Left lung (tissue), 10 donors: ENCODE measurements around the gene TMEM204. TPM values are rescaled to one million over a fixed set of nuclear protein-coding genes. Genes with fewer than 3 reads are reported as not detected.

Source experiments
- ATAC-seq: fragments of 200-7000 bp; cut with Tn5 transposase; one replicate; pipeline ENCODE4 v1.9.1; 2020; ENCODE audit warnings: moderate library complexity
- DNase-seq, 4 donors: peaks; one replicate each; pipeline ENCODE4 v3.0.0-alpha.2; 2013 to 2020
- H3K27ac ChIP-seq, 2 donors: fragments of 200-600 bp; sonication (generic) in 1 of 2; one replicate each; pipeline versions ENCODE4 v1.5.0 to v1.8.0; 2020 to 2021
- H3K27me3 ChIP-seq, 2 donors: fragments of 200-600 bp; sonication (generic) in 1 of 2; one replicate each; pipeline versions ENCODE4 v1.5.0 to v1.8.0; 2020 to 2021
- H3K36me3 ChIP-seq, 2 donors: fragments of 200-600 bp; sonication (generic) in 1 of 2; one replicate each; pipeline versions ENCODE4 v1.5.0 to v1.8.0; 2020 to 2021
- H3K4me1 ChIP-seq, 2 donors: fragments of 200-600 bp; one replicate each; pipeline ENCODE4 v1.8.0; 2021
- H3K4me3 ChIP-seq, 2 donors: fragments of 200-600 bp; sonication (generic) in 1 of 2; one replicate each; pipeline versions ENCODE4 v1.5.0 to v1.8.0; 2020 to 2021; ENCODE audit warnings: mild to moderate bottlenecking in 1 of 2
- H3K9me3 ChIP-seq, 2 donors: fragments of 200-600 bp; sonication (generic) in 1 of 2; one replicate each; pipeline versions ENCODE4 v1.5.0 to v1.8.0; 2020 to 2021
- intact Hi-C, 2 donors: fragments of 100-400 bp; cut with DNase I; formaldehyde crosslinking; loops; one replicate each; pipeline versions ENCODE4 v1.11.2 to v1.14.2; 2022
- polyA plus RNA-seq, 6 donors: library from polyadenylated mRNA; unstranded; fragments of 120-200 nt; gene quantifications; one replicate each; pipeline ENCODE4 v1.2.1, GENCODE V29; 2013; ENCODE audit not compliant: insufficient read length in 6 of 6
- total RNA-seq, 2 donors: library from RNA; stranded (reverse); fragmentation: NEBNext Ultra II Directional; extraction: Animal tissue kit (Norgen Biotek cat#: 25700); gene quantifications; one replicate each; pipeline ENCODE4 v1.2.1, GENCODE V29; 2021
- TF ChIP-seq, protein P1 (sequence below), 2 donors: fragments of 200-600 bp; sonication (generic) in 1 of 2; IDR thresholded peaks; one replicate each; pipeline versions ENCODE4 v1.5.0 to v1.8.0; 2021; ENCODE audit warnings: antibody characterized with exemption in 2 of 2
- donor health status: DM: no; HTN: yes; CAD: no.
- donor health status: DM: no; HTN: no; CAD: no.

TMEM204 gene
- total and polyA plus RNA-seq, 8 donors: 15.4 to 28.7 (median 19.8) TPM

DNA sequence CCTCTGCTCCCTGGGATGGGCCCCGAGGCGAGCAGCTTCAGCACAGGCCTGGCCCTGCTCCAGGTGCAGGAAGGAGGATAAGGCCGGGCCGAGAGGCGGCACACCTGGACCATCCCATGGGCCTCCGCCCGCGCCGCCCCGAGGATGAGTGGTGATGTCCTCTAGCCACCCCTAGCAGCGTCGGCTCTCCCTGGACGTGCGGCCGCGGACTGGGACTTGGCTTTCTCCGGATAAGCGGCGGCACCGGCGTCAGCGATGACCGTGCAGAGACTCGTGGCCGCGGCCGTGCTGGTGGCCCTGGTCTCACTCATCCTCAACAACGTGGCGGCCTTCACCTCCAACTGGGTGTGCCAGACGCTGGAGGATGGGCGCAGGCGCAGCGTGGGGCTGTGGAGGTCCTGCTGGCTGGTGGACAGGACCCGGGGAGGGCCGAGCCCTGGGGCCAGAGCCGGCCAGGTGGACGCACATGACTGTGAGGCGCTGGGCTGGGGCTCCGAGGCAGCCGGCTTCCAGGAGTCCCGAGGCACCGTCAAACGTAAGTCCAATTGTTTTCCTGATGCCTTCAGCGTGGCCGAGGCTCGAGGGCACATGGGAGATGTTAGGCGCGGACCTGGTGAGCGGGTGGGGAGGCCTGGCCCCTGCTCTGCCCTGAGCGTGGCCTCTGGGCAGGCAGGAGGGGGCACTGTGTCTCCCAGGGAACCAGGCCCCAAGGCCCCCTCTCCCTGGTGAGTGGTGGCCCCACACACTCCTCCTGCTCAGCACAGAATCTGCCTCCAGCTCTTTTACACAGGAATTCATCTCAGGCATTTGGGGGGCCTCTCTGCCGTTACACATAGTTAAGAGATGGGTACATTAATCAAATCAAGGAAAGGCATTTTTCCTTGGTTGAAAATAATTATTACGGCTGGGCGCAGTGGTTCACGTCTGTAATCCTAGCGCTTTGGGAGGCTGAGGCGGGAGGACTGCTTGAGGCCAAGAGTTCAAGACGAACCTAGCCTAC is 855 bp downstream of the TMEM204 start:
- intact Hi-C loops: no loop called here
- H3K27ac ChIP-seq: peak overlapping the region; percentile 82
- peaks cover 17 to 53% of the 10 kb centered on the region in 2 donors for H3K4me1 ChIP-seq
- peak; percentile 2 for ATAC-seq
- H3K4me3 ChIP-seq: peak overlapping the region; percentile 51 to 54
- peaks cover 0 to 33% of the 10 kb centered on the region in 2 donors for H3K36me3 ChIP-seq
- DNase-seq: peak in 1 of 4 donors; percentile 80
- H3K27me3 ChIP-seq: peaks cover 0 to 20% of the 10 kb centered on the region in 2 donors
- H3K9me3 ChIP-seq: no peaks in the 10 kb centered on the region
- TF ChIP-seq, protein P1, sequence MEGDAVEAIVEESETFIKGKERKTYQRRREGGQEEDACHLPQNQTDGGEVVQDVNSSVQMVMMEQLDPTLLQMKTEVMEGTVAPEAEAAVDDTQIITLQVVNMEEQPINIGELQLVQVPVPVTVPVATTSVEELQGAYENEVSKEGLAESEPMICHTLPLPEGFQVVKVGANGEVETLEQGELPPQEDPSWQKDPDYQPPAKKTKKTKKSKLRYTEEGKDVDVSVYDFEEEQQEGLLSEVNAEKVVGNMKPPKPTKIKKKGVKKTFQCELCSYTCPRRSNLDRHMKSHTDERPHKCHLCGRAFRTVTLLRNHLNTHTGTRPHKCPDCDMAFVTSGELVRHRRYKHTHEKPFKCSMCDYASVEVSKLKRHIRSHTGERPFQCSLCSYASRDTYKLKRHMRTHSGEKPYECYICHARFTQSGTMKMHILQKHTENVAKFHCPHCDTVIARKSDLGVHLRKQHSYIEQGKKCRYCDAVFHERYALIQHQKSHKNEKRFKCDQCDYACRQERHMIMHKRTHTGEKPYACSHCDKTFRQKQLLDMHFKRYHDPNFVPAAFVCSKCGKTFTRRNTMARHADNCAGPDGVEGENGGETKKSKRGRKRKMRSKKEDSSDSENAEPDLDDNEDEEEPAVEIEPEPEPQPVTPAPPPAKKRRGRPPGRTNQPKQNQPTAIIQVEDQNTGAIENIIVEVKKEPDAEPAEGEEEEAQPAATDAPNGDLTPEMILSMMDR (IDR thresholded peaks at IDR 0.05): no peak

DNA sequence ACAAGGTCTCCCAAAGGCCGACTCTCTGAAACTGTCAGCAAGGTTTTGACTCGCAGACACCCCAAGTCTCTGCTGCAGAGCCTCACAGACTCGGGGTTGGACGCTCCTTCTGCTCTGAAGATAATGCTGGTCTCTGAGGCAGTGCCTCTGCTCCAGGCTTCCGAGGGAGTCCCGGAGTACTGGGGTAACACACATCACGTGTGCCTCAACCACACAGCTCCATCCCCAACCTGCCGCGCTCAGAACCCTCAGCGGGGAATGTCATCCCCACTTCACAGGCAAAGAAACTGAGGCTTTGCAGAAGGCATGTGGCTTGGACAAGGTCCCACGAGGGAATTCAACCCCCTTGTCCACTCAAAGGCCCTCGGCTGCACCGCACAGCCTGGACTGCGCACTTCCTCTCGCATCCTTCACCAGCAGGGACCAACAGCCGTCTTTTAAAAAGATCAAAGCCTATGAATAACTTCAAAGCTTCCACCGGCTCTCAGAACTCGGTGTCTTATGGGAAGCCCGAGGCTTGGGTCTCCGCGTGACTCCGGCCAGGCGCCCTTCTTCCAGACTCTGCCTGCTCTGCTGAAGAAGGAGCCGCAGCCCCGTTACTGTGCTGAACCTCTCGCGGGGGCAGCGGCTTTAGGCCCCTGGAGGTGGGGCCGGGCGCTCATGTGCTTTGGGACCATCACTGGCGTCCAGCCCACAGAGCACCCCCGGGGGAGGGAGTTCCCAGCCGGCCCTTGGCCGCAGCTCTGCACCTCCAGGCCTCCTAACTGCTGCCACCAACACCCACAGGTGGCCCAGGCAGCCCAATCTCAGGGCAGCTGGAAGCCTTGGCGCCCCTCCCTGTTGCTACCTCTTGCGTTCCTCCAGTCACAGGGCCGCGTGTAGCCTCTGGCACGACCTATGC is 2.2 kb downstream of the TMEM204 start:
- Histone ChIP-seq H3K4me3 (peak overlapping the region; percentile 51 to 54), H3K27me3 (peaks cover 0 to 20% of the 10 kb centered on the region in 2 donors), H3K36me3 (peaks cover 0 to 47% of the 10 kb centered on the region in 2 donors), H3K27ac (peak overlapping the region; percentile 82), H3K9me3 (no peaks in the 10 kb centered on the region), H3K4me1 (peaks cover 14 to 49% of the 10 kb centered on the region in 2 donors)
- peak in 1 of 4 donors; percentile 75 for DNase-seq
- ATAC-seq: no peak
- TF ChIP-seq, protein P1 (IDR thresholded peaks at IDR 0.05): no peak
- intact Hi-C loops: no loop called here

DNA sequence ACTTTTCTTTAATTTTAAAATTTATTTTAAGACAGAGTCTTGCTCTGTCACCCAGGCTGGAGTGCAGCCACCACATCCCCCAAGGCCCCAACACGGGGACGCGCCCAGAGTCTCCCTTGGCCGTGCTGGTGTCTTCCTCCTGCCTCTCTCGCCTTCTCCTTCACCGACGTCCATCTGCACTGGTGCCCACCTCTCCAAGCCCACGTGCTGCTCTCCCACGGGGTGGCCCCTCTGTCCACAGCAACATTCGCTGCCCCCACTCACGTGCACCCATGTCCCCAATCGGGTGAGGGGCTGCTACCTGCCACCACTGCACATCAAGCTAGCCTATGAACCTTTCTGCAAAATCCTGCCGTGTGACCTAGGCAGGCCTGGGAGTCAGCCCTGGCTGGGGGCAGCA is 3.1 kb downstream of the TMEM204 start:
- DNase-seq (peak in 1 of 4 donors; percentile 51), ATAC-seq (no peak)
- H3K4me3 ChIP-seq: peak overlapping the region in 1 of 2 donors; percentile 54
- TF ChIP-seq, protein P1 (IDR thresholded peaks at IDR 0.05): no peak
- no peaks in the 10 kb centered on the region for H3K9me3 ChIP-seq
- peak overlapping the region; percentile 59 to 82 for H3K27ac ChIP-seq
- intact Hi-C loops: no loop called here
- peaks cover 0 to 20% of the 10 kb centered on the region in 2 donors for H3K27me3 ChIP-seq
- H3K4me1 ChIP-seq: peaks cover 6 to 52% of the 10 kb centered on the region in 2 donors
- peaks cover 0 to 56% of the 10 kb centered on the region in 2 donors for H3K36me3 ChIP-seq

DNA sequence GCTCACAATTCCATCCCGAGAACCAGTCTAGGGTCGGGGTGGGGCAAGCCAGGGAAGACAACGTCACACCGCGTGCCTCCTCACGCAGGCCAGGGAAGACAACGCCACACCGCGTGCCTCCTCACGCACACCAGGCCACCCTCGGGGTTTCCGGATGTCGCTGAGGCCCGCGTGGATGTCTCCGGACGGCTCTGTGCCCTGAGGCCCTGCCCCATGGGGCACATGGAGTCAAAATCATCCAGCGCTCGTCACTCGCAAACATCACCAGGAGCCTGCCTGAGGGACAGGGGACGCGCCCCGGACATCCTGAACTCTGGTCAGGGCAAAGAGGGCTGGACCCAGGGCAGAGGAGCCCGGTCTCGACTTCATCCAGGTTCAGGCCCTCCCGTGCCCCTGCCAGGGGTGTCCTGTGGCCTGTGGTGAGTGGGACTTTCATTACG is 3.7 kb downstream of the TMEM204 start:
- no peak for ATAC-seq
- Histone ChIP-seq H3K9me3 (no peaks in the 10 kb centered on the region), H3K27me3 (peaks cover 0 to 20% of the 10 kb centered on the region in 2 donors), H3K36me3 (peaks cover 0 to 62% of the 10 kb centered on the region in 2 donors), H3K4me1 (peaks cover 0 to 52% of the 10 kb centered on the region in 2 donors), H3K4me3 (peak overlapping the region in 1 of 2 donors; percentile 54), H3K27ac (peak overlapping the region; percentile 48 to 82)
- intact Hi-C loops: no loop called here
- DNase-seq: peak in 1 of 4 donors; percentile 74
- TF ChIP-seq, protein P1 (IDR thresholded peaks at IDR 0.05): no peak
